Measurements from ENCODE around the gene AEN. TPM values are rescaled to one million over a fixed set of nuclear protein-coding genes. Genes with fewer than 3 reads are reported as not detected.
"Not testable (repeated sequence)": the region's sequence is repeated elsewhere in the genome, so short reads cannot be mapped to it uniquely, and the experiment has no call there.

AEN gene
- total RNA-seq, 4 donors from 2014 or later: 7.7 to 10.3 (median 8.4) TPM

DNA sequence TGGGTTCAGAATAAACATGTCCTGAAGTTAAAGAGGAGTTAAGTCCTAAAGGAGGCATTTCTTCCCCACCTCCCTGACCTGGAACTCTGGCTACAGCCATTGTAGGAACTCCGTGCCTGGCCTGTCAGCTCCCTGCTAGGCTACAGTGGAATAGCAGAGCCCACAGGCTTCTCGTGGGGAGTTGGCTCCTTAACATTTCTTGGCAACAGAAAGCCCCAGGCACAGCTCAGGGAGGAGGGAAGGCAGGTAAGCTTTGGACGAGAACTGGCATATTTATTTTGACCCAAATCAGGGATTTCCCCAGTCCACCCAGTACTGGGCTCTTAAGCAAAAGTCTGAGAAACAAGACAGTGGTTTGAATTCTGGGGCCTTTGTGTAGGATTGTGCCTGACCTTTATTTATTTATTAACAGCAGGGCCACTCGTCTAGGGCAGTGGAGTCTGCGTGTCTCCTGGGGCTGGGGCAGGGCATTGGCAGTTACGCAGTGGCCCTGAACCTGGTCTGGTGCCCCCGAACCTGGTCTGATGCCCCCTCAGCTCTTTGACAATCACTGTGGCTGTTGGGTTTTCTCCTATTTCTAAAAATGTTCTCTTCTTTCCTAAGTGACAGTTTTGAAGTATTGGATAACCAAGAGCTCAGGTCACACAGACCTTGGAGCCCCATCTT lies 9.8 kb downstream of the AEN start:
- 78 to 81% methylated on average over 7 of the region's 7 CpGs for WGBS, 2 donors

DNA sequence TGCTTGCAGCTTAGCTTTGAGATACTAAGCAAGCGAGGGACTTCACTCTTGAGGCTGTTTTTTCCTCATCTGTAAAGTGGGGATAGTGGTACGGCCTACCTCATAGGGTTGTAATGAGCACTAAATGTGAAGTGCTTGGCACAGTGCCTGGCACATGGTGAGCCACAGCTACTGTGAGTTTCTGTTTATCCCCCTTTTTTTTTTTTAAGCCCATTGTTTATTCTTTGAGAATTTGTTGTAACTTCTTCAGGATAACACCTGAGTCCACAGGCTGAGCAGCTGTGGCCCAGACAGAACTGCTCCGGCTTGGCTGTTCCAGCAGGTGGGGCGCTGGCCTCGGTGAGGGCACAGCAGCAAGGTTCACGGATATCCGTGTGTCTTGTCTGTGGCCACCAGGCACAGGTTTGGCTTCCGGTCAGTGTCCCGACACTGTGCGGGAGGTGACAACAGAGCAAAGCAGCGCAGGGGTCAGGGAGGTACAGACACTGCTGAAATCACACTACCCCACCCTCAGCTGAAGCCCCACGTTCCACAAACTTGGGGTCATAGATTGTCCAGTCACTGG lies 10.4 kb downstream of the AEN start:
- no peak for DNase-seq (ENCODE audit: low spot score in 2 of 2)
- WGBS, 2 donors: 89 to 93% methylated on average over 12 of the region's 12 CpGs
- no peak overlapping the region for H3K4me3 ChIP-seq (ENCODE audit: low read depth, poor library complexity, severe bottlenecking)
- no peak for TF ChIP-seq POLR2A (IDR thresholded peaks at IDR 0.05)
- TF ChIP-seq, protein P1, sequence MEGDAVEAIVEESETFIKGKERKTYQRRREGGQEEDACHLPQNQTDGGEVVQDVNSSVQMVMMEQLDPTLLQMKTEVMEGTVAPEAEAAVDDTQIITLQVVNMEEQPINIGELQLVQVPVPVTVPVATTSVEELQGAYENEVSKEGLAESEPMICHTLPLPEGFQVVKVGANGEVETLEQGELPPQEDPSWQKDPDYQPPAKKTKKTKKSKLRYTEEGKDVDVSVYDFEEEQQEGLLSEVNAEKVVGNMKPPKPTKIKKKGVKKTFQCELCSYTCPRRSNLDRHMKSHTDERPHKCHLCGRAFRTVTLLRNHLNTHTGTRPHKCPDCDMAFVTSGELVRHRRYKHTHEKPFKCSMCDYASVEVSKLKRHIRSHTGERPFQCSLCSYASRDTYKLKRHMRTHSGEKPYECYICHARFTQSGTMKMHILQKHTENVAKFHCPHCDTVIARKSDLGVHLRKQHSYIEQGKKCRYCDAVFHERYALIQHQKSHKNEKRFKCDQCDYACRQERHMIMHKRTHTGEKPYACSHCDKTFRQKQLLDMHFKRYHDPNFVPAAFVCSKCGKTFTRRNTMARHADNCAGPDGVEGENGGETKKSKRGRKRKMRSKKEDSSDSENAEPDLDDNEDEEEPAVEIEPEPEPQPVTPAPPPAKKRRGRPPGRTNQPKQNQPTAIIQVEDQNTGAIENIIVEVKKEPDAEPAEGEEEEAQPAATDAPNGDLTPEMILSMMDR (IDR thresholded peaks at IDR 0.05): no peak
- intact Hi-C loops (cut with DNase I; ENCODE audit: low total_unique reads): no loop called here

More for the DNA sequence above, 9.8 kb downstream of the AEN start:
- TF ChIP-seq, protein P1 (IDR thresholded peaks at IDR 0.05): no peak
- TF ChIP-seq POLR2A (IDR thresholded peaks at IDR 0.05): no peak
- no peak overlapping the region for H3K4me3 ChIP-seq (ENCODE audit: low read depth, poor library complexity, severe bottlenecking)
- DNase-seq (ENCODE audit: low spot score in 2 of 2): no peak
- intact Hi-C loops (cut with DNase I; ENCODE audit: low total_unique reads): no loop called here

DNA sequence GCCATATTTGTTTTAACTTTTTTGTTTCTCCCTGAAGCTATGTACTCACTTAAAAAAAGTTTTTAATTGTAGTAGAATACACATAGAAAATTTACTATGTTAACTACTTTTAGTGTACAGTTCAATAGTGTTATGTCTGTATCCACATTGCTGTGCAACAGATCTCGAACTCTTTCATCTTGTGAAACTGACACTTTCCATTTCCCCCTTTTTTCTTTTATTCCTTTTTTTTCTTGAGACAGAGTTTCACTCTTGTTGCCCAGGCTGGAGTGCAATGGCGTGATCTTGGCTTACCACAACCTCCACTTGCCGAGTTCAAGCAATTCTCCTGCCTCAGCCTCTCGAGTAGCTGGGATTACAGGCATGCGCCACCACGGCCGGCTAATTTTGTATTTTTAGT lies 11.7 kb downstream of the AEN start:
- H3K4me3 ChIP-seq (ENCODE audit: low read depth, poor library complexity, severe bottlenecking); DNase-seq (ENCODE audit: low spot score in 2 of 2); intact Hi-C loops (cut with DNase I; ENCODE audit: low total_unique reads): not testable (repeated sequence)
- 83 to 88% methylated on average over 7 of the region's 7 CpGs for WGBS, 2 donors

DNA sequence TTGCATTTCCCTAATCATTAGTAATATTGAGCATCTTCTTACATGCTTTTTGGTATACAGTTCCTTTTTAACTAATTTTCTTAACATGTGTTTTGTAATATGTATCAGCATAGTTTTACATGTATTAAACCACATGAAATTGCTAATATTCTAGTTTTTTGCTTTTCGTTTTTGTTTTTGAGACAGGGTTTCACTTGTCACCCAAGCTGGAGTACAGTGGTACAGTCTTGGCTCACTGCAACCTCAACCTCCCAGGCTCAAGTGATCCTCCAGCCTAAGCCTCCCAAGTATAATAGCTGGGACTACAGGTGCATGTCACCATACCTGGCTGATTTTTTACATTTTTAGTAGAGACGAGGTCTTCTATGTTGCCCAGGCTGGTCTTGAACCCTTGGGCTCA lies 13.3 kb downstream of the AEN start:
- no peak overlapping the region for H3K4me3 ChIP-seq (ENCODE audit: low read depth, poor library complexity, severe bottlenecking)
- 87 to 95% methylated on average over 2 of the region's 2 CpGs for WGBS, 2 donors
- intact Hi-C loops (cut with DNase I; ENCODE audit: low total_unique reads): no loop called here
- no peak for DNase-seq (ENCODE audit: low spot score in 2 of 2)
- TF ChIP-seq, protein P1 (IDR thresholded peaks at IDR 0.05): no peak
- no peak for TF ChIP-seq POLR2A (IDR thresholded peaks at IDR 0.05)

DNA sequence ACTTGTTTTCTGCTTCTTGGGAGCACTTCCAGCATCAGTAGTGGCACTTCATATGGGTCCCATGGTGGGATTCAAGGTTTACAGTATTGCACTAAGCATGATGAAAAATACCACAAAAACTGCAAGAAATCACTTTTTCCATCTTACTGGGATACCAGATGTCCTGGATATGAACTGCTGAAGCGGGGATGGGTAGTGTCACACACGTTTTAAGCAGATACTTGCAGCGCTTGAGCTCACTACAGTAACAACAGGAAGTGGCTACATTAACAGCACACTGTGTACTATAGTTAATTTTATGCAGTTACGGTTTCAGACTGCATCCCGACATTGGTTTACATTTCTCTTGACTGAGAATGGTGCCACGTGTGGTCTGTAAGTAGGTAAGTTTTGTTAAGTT lies 14.2 kb downstream of the AEN start:
- DNase-seq (ENCODE audit: low spot score in 2 of 2): no peak
- intact Hi-C loops (cut with DNase I; ENCODE audit: low total_unique reads): no loop called here
- 63 to 70% methylated on average over 6 of the region's 6 CpGs for WGBS, 2 donors
- no peak for TF ChIP-seq POLR2A (IDR thresholded peaks at IDR 0.05)
- TF ChIP-seq, protein P1 (IDR thresholded peaks at IDR 0.05): no peak
- no peak overlapping the region for H3K4me3 ChIP-seq (ENCODE audit: low read depth, poor library complexity, severe bottlenecking)

DNA sequence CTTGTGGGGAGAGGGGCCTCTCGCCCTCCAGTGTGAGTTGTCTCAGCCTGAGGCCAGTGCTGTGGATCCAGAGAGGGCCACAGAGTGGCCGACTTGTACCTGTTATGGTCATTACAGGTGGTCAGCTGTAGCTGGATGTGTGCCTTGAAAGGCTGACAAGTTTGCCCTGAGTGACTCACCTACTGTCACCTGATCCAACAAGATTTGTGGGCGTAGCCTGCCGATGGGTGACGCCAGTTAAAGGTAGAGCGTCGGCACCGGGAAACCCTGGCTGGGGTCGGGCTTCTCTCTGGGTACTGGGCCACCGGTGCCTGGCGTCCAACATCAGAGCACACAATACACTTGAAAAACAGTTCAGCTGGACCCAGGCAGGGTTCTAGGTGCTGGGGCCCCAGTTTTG lies 14.9 kb downstream of the AEN start:
- TF ChIP-seq POLR2A (IDR thresholded peaks at IDR 0.05): no peak
- TF ChIP-seq, protein P1 (IDR thresholded peaks at IDR 0.05): no peak
- H3K4me3 ChIP-seq (ENCODE audit: low read depth, poor library complexity, severe bottlenecking): no peak overlapping the region
- 70 to 82% methylated on average over 11 of the region's 11 CpGs for WGBS, 2 donors
- intact Hi-C loops (cut with DNase I; ENCODE audit: low total_unique reads): no loop called here
- no peak for DNase-seq (ENCODE audit: low spot score in 2 of 2)

Measured in lower leg skin (tissue), 4 donors.